ENCODE data around the gene ATP6V0D1.

The ATP6V0D1 gene

GRCh38 chr16:67454852-67455251, 26.1 kb downstream of the ATP6V0D1 start:
- H4K20me1 ChIP-seq (ENCODE audit: insufficient read depth, low read length), result peaks cover 52% of the 10 kb centered on the region
- peaks cover 9% of the 10 kb centered on the region for H3K4me1 ChIP-seq (ENCODE audit: low read length)
- peaks cover 5% of the 10 kb centered on the region for H3K36me3 ChIP-seq (replicated peaks; ENCODE audit: low read depth, low read length)
- H3K9me3 ChIP-seq (ENCODE audit: insufficient read depth, low read length), result no peaks in the 10 kb centered on the region
- TF ChIP-seq CTCF (IDR thresholded peaks at IDR 0.05; ENCODE audit: low read depth, low read length) (no peak), EZH2phosphoT487 (IDR thresholded peaks at IDR 0.05; ENCODE audit: low read depth) (no peak)
- H3K4me3 ChIP-seq (ENCODE audit: low read length), result no peak overlapping the region
- H2AFZ ChIP-seq (ENCODE audit: low read depth, low read length), result no peak overlapping the region
- no peak overlapping the region for H3K4me2 ChIP-seq (ENCODE audit: low read length)
- no peak overlapping the region for H3K9ac ChIP-seq (ENCODE audit: low read length)
- no peaks in the 10 kb centered on the region for H3K79me2 ChIP-seq (ENCODE audit: low read length)
- H3K27ac ChIP-seq (ENCODE audit: low read length), result no peak overlapping the region
- H3K27me3 ChIP-seq (ENCODE audit: low read depth, low read length), result no peaks in the 10 kb centered on the region

GRCh38 chr16:67454104-67454503, 26.9 kb downstream of the ATP6V0D1 start:
- Histone ChIP-seq H3K9me3 (ENCODE audit: insufficient read depth, low read length) (no peaks in the 10 kb centered on the region), H2AFZ (ENCODE audit: low read depth, low read length) (no peak overlapping the region), H3K79me2 (ENCODE audit: low read length) (no peaks in the 10 kb centered on the region), H3K36me3 (replicated peaks; ENCODE audit: low read depth, low read length) (peaks cover 5% of the 10 kb centered on the region), H3K4me2 (ENCODE audit: low read length) (no peak overlapping the region), H4K20me1 (ENCODE audit: insufficient read depth, low read length) (peaks cover 52% of the 10 kb centered on the region), H3K27me3 (ENCODE audit: low read depth, low read length) (no peaks in the 10 kb centered on the region), H3K27ac (ENCODE audit: low read length) (no peak overlapping the region), H3K4me3 (ENCODE audit: low read length) (no peak overlapping the region), H3K9ac (ENCODE audit: low read length) (no peak overlapping the region), H3K4me1 (ENCODE audit: low read length) (peaks cover 9% of the 10 kb centered on the region)
- no peak for TF ChIP-seq EZH2phosphoT487 (IDR thresholded peaks at IDR 0.05; ENCODE audit: low read depth)

- no peaks in the 10 kb centered on the region for H3K79me2 ChIP-seq (ENCODE audit: low read length)
- H3K27ac ChIP-seq (ENCODE audit: low read length), result no peak overlapping the region
- H3K36me3 ChIP-seq (replicated peaks; ENCODE audit: low read depth, low read length), result peaks cover 8% of the 10 kb centered on the region
- no peaks in the 10 kb centered on the region for H3K27me3 ChIP-seq (ENCODE audit: low read depth, low read length)
- no peak overlapping the region for H3K9ac ChIP-seq (ENCODE audit: low read length)
- peaks cover 33% of the 10 kb centered on the region for H4K20me1 ChIP-seq (ENCODE audit: insufficient read depth, low read length)
- peaks cover 9% of the 10 kb centered on the region for H3K4me1 ChIP-seq (ENCODE audit: low read length)
- H2AFZ ChIP-seq (ENCODE audit: low read depth, low read length), result no peak overlapping the region
- no peak overlapping the region for H3K4me3 ChIP-seq (ENCODE audit: low read length)
- TF ChIP-seq EZH2phosphoT487 (IDR thresholded peaks at IDR 0.05; ENCODE audit: low read depth) (no peak), CTCF (IDR thresholded peaks at IDR 0.05; ENCODE audit: low read depth, low read length) (no peak)
- no peak overlapping the region for H3K4me2 ChIP-seq (ENCODE audit: low read length)
- H3K9me3 ChIP-seq (ENCODE audit: insufficient read depth, low read length), result no peaks in the 10 kb centered on the region
These were observed 29.1 kb downstream of the ATP6V0D1 start for GRCh38 chr16:67451704-67452435.

- H3K9ac ChIP-seq (ENCODE audit: low read length), result no peak overlapping the region
- peaks cover 2% of the 10 kb centered on the region for H3K4me1 ChIP-seq (ENCODE audit: low read length)
- TF ChIP-seq CTCF (IDR thresholded peaks at IDR 0.05; ENCODE audit: low read depth, low read length) (no peak), EZH2phosphoT487 (IDR thresholded peaks at IDR 0.05; ENCODE audit: low read depth) (no peak)
- H3K27ac ChIP-seq (ENCODE audit: low read length), result no peak overlapping the region
- H3K4me3 ChIP-seq (ENCODE audit: low read length), result no peak overlapping the region
- H4K20me1 ChIP-seq (ENCODE audit: insufficient read depth, low read length), result peaks cover 26% of the 10 kb centered on the region
- H3K36me3 ChIP-seq (replicated peaks; ENCODE audit: low read depth, low read length), result peaks cover 8% of the 10 kb centered on the region
- H3K79me2 ChIP-seq (ENCODE audit: low read length), result no peaks in the 10 kb centered on the region
- H2AFZ ChIP-seq (ENCODE audit: low read depth, low read length), result no peak overlapping the region
- no peak overlapping the region for H3K4me2 ChIP-seq (ENCODE audit: low read length)
- H3K9me3 ChIP-seq (ENCODE audit: insufficient read depth, low read length), result no peaks in the 10 kb centered on the region
- H3K27me3 ChIP-seq (ENCODE audit: low read depth, low read length), result no peaks in the 10 kb centered on the region
These were observed 29.8 kb downstream of the ATP6V0D1 start for GRCh38 chr16:67451061-67451703.

Data from OCI-LY3 (cell line).